Globus pallidus (tissue), 1 donor: Measurements from ENCODE around the gene MYADML2.

Experiments used
- DNase-seq: peaks from one replicate; pipeline ENCODE4 v3.0.0-alpha.2; 2015; ENCODE audit warnings: low spot score

MYADML2 gene

DNA sequence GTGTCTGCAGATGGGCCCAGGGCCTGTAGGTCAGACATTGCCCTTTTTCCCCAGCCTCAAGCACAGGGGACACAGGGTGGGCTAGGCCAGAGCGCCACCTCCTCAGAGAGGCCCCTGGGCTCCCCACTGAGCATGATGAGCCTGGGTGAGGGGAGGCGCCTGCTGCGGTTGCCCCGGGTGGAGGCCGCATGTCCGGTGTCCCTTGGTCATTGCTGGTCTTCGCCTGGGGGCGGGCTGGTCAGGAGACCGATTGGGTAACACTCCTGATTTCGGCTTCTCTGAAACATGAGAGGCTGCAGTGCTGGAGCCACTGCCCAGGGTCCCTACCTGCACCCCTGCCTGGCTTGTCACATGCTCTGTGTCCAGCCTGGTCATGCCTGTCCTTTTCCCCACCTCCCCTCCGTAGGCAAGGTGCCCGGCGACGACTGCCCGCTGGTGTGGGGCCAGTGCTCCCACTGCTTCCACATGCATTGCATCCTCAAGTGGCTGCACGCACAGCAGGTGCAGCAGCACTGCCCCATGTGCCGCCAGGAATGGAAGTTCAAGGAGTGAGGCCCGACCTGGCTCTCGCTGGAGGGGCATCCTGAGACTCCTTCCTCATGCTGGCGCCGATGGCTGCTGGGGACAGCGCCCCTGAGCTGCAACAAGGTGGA is 47.4 kb downstream of the MYADML2 start:
- DNase-seq, result no peak

DNA sequence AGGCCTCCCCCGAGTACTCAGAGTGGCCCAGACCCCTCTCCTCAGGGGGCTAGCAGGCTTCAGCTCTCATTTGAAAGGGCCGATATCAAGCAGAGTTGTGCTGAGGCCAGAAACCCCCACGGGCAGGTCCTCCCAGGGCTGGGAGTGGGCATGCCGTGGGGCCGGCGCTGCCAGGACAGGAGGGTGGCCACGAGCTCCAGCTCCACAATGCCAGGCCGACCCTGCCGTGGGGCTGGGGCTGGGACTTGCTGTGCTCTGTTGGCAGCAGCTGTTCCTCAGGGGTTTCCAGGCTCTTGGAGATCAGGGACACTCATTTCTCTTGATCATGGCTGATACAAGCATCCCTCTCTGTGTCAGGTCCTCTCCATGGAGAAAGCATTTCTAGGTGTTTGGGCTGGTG is 48.1 kb downstream of the MYADML2 start:
- DNase-seq, result no peak

DNA sequence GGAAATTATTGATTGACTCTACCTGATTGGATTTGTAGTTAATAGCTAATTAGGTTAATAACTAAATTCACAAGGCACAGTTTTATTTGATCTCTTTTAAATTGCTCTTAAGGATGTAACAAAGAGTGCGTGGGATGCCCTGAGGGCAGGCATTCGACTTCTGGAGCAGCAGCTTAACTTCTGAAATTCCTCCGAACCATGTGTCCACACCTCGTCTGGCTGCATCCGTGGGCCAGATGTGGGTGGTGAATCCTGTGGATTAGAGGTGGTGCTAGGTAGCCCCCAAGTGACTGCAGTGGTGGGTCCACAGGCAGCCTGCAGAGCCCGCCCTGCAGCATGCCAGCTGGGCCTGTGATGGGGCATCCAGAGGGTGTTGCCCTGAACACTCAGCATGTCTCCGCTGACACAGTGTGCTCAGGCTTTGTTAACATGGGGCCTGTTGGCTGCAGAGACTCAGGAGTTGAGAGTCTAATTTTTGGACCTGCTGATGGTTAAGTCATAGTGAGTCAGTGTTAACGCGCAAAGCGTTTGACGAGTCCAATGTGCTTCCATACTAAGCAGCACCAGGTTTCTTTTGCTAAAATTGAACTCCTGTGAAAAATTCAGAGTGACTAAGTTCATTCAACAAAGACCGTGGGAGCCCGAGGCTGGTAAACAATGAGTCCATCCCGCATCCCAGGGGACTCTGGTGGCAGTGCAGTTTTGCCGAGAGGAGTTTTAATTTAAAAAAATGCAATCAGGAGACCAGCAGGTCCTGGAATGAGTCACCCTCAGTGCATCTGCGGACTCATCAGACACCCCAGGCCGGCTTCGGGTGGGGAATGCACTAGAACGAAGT is 48.8 kb downstream of the MYADML2 start:
- DNase-seq, result no peak

DNA sequence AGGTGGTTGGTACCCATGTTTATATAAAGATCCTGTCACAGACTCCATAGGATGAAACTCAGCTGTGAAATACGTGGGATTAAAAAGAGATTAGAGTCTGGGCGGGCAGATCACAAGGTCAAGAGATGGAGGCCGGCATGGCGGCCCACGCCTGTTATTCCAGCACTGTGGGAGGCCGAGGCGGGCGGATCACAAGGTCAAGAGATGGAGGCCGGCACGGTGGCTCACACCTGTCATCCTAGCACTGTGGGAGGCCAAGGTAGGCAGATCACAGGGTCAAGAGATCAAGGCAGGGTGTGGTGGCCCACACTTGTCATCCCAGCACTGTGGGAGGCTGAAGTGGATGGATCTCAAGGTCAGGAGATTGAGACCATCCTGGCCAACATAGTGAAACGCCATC is 51.6 kb downstream of the MYADML2 start:
- DNase-seq, result no peak

DNA sequence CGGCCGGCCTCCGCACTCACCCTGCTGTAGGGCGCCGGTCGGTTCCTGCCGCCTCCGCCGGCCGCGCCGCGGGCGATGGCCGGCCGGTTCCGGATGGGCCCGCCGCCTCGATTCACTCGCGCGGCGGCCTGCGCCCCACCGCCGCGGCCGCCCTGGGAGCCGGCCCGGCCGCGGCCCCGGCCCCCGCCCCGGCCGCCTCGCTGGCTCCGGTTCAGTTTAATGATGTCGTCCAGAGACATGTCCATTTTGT is 55.8 kb downstream of the MYADML2 start:
- no peak for DNase-seq

DNA sequence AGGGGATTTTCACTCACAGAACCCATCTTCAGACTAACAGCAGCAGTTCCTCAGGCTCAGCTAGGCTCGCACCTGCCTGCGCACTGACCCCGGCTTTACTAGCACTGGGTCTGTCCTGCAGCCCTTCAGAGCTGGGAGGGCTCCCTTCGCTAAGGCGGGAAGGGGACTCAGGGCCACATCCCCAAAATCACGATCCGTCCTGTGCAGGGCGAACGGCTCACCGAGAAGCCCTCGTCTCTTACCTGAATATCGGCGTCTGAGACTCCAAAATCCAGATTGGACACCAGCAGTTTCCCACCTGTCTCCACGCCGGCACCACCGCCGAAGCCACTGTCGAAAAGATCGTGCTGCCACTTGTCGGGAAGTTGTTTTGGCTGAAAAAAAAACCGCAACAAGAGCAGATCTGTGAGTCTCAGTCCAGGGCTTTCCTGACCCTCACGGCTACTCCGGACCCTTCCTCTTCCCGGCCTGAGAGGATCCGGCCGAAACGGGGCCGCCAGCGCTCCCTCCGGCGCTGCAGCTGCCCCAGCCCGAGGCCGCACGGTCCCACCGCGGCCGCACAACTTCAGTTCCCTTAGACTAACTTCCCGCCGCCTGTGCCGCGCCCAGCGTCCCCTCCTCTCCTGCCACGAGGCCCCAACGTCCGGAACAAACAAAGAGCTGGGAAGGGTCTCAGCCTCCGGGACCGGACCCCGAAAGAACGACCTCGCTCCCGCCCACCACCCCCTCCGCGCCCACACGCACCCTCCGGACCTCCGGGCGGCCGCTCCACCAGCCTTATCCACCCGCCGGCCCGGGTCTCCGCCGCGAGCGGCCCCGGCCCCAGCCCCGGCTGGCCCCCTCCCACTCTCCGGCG is 56.4 kb downstream of the MYADML2 start:
- no peak for DNase-seq
